Gastroesophageal sphincter (tissue), 4 donors: Measurements from ENCODE around the gene SATB2. TPM values are rescaled to one million over a fixed set of nuclear protein-coding genes. Genes with fewer than 3 reads are reported as not detected.

Experiments
- ATAC-seq: fragments of 150-250 bp; one replicate; pipeline ENCODE4 v1.9.1; 2016; ENCODE audit warnings: mild to moderate bottlenecking, moderate library complexity
- H3K27ac ChIP-seq, 4 donors: fragments of 200-600 bp; sonication (generic) in 3 of 4; 1 replicate in 3 of 4; 2 replicates in 1 of 4; pipeline ENCODE4 v1.5.1; 2016 to 2019
- H3K27me3 ChIP-seq: fragments of 200-600 bp; sonication (generic); one replicate; pipeline ENCODE4 v1.5.1; 2019
- H3K36me3 ChIP-seq, 2 donors: fragments of 200-600 bp; sonication (generic); one replicate each; pipeline ENCODE4 v1.5.1; 2019; ENCODE audit warnings: control low read depth in 1 of 2
- H3K4me1 ChIP-seq, 3 donors: fragments of 200-600 bp; sonication (generic); 1 replicate in 2 of 3; 2 replicates in 1 of 3; pipeline ENCODE4 v1.5.1; 2016 to 2019; ENCODE audit warnings: control low read depth in 2 of 3
- H3K4me3 ChIP-seq, 2 donors: fragments of 200-600 bp; sonication (generic); one replicate each; pipeline ENCODE4 v1.5.1; 2019; ENCODE audit warnings: mild to moderate bottlenecking in 1 of 2, moderate library complexity in 1 of 2
- H3K9me3 ChIP-seq, 3 donors: fragments of 200-600 bp; sonication (generic); one replicate each; pipeline ENCODE4 v1.5.1; 2017 to 2019; ENCODE audit warnings: control low read depth in 2 of 3
- EP300 ChIP-seq: sonication (generic); formaldehyde crosslinking; IDR thresholded peaks from one replicate; pipeline ENCODE4 v1.6.1; 2017; ENCODE audit warnings: antibody characterized with exemption, mild to moderate bottlenecking
- POLR2A ChIP-seq, 2 donors: fragments of 450-650 bp; IDR thresholded peaks; one replicate each; pipeline ENCODE4 v1.6.1; 2017; ENCODE audit warnings: antibody characterized with exemption in 2 of 2, mild to moderate bottlenecking in 2 of 2, moderate library complexity in 1 of 2
- POLR2AphosphoS5 ChIP-seq: sonication (generic); formaldehyde crosslinking; IDR thresholded peaks from one replicate; pipeline ENCODE4 v1.6.1; 2017; ENCODE audit warnings: antibody characterized with exemption
- WGBS, 2 donors: methylation state at CpG; one replicate each; pipeline ENCODE4 v1.1.5; 2018; ENCODE audit warnings: low coverage in 1 of 2; 5-methylcytosine and 5-hydroxymethylcytosine counted together
- total RNA-seq, 4 donors: library from RNA; depleted of rRNA; stranded (reverse); fragments of >200 nt; gene quantifications; one replicate each; pipeline ENCODE4 v1.1.0, GENCODE V29; 2016
- TF ChIP-seq, protein P1 (sequence below), 4 experiments: fragments of 200-600 bp in 2 of 4; fragments of 450-650 bp in 2 of 4; sonication (generic) in 1 of 4; IDR thresholded peaks; one replicate each; pipeline ENCODE4 v1.5.1; 2017 to 2019; ENCODE audit warnings: antibody characterized with exemption in 4 of 4, mild to moderate bottlenecking in 2 of 4, moderate library complexity in 2 of 4

The SATB2 gene
- total RNA-seq, 4 donors from 2014 or later, result 2.2 to 6.7 (median 3.4) TPM

DNA sequence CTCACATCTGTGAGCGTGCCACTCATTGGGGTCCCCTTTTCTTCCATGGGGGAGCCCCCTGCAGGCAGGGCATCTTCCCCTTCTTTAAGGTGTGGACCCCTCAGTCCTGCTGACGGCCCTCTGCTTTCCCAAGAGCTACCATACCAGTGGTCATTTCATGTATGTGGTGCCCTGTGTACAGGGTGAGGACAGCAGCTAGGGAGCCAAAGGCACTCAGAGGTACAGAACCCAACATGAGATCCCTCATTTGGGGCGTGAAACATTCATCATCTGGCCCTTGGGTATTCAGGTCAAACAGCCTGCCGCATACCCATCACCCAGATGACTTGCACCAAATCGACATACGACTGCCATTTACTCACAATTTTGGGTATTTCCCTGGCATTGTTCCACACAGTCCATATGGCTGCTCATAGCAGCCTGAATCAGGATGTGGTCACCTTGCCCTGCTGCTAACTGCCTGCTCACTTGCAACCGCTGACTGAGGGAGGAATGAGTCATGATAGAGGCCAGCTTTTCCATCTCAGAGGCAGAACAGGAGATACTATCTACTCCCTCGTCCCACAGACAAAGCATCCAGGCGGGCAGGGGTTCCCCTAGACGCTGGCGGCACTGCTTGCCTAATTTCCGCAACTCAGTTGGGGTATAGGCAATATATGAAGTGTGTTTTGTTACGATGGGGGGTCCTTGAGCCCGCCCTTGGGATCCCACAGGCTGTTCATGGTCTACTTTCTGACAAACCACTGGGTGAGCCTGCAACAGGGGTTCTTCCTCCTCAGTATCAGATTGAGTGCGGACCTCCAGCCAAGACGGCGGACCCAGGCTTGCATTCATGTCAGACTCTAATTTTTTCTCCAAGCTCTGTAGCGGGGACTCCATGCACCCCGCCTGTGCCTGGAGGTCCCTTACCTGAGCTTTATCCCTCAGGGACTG lies 228.6 kb downstream of the SATB2 start:
- no peaks in the 10 kb centered on the region for H3K36me3 ChIP-seq
- no peaks in the 10 kb centered on the region for H3K27me3 ChIP-seq
- no peak for TF ChIP-seq POLR2A (IDR thresholded peaks at IDR 0.05)
- TF ChIP-seq, protein P1, sequence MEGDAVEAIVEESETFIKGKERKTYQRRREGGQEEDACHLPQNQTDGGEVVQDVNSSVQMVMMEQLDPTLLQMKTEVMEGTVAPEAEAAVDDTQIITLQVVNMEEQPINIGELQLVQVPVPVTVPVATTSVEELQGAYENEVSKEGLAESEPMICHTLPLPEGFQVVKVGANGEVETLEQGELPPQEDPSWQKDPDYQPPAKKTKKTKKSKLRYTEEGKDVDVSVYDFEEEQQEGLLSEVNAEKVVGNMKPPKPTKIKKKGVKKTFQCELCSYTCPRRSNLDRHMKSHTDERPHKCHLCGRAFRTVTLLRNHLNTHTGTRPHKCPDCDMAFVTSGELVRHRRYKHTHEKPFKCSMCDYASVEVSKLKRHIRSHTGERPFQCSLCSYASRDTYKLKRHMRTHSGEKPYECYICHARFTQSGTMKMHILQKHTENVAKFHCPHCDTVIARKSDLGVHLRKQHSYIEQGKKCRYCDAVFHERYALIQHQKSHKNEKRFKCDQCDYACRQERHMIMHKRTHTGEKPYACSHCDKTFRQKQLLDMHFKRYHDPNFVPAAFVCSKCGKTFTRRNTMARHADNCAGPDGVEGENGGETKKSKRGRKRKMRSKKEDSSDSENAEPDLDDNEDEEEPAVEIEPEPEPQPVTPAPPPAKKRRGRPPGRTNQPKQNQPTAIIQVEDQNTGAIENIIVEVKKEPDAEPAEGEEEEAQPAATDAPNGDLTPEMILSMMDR (IDR thresholded peaks at IDR 0.05), result no peak
- no peak for TF ChIP-seq EP300
- TF ChIP-seq POLR2AphosphoS5, result no peak
- no peaks in the 10 kb centered on the region for H3K4me1 ChIP-seq
- ATAC-seq, result no peak
- H3K9me3 ChIP-seq, result peaks cover 0 to 18% (median 0%) of the 10 kb centered on the region in 3 donors
- 85 to 94% methylated on average over 3 to 9 of the region's 19 CpGs for WGBS, 2 donors
- H3K4me3 ChIP-seq, result no peak overlapping the region
- no peak overlapping the region for H3K27ac ChIP-seq

DNA sequence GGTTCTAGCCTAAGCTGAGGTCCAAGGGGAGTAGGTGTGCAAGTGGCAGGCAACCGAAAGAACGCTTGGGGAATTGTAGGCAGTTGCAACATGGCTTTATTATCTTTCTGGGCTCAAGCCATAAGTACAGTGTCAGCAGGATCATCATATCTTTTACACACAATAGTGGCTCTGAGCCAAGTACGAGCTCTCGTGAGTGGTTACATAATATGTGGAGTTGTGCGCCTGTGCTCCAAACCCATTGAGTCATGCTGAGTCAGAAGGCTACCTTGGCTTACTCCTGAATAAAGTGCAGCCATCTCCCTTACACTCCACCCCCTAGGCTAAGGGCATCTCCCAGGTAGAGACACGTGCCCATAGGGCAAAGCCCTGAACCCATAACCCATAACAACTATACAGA lies 233.9 kb downstream of the SATB2 start:
- H3K4me3 ChIP-seq, result no peak overlapping the region
- WGBS, 2 donors, result 86 to 90% methylated on average over 4 of the region's 6 CpGs
- ATAC-seq, result no peak
- H3K27me3 ChIP-seq, result no peaks in the 10 kb centered on the region
- H3K9me3 ChIP-seq, result peaks cover 0 to 11% (median 0%) of the 10 kb centered on the region in 3 donors
- TF ChIP-seq EP300, result no peak
- TF ChIP-seq, protein P1 (IDR thresholded peaks at IDR 0.05), result no peak
- TF ChIP-seq POLR2A (IDR thresholded peaks at IDR 0.05), result no peak
- TF ChIP-seq POLR2AphosphoS5, result no peak
- H3K4me1 ChIP-seq, result no peaks in the 10 kb centered on the region
- H3K27ac ChIP-seq, result no peak overlapping the region
- no peaks in the 10 kb centered on the region for H3K36me3 ChIP-seq

DNA sequence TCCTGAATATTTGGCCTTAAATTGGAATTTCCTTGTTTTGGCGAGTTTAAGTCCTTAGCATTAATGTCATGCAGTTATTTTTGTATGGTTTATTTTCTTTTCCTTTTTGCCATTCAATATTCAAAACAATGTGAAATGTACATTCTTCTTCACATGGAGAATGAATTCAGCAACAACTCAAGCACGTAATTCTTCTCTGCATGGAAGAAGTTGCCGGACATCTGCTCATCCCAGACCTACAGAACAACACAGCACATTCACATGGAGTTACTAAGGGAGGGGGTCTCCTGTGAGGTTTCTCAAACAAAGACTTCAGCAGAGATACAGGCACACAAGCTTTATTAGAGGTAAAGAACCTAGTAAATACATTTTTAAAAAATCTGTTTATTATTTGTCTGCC lies 236.8 kb downstream of the SATB2 start:
- Histone ChIP-seq H3K27ac (no peak overlapping the region), H3K36me3 (no peaks in the 10 kb centered on the region), H3K4me1 (no peaks in the 10 kb centered on the region), H3K27me3 (no peaks in the 10 kb centered on the region), H3K9me3 (peaks cover 0 to 9% (median 0%) of the 10 kb centered on the region in 3 donors), H3K4me3 (no peak overlapping the region)
- no peak for ATAC-seq
- WGBS, 2 donors, result 56 to 58% methylated on average over 3 of the region's 3 CpGs
- TF ChIP-seq, protein P1 (IDR thresholded peaks at IDR 0.05), result no peak
- no peak for TF ChIP-seq POLR2A (IDR thresholded peaks at IDR 0.05)
- no peak for TF ChIP-seq POLR2AphosphoS5
- TF ChIP-seq EP300, result no peak

DNA sequence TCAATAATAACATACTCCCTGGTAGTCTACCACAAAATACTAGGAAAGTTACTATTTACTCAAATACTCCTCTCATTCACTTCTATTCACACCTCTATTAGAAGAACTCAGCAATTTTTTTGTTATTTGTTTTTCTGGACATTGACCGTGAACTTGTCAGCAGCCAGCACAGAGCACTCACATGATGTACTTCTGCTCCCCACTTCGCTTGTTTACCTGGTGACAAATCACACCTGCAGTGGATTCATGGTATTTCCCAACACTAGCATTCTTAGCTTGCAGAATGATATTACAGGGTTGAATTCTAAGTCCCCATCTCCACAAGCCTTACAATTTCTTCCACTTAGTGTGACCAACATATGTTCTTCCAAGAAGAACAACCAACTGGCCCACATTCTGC lies 238.2 kb downstream of the SATB2 start:
- no peaks in the 10 kb centered on the region for H3K27me3 ChIP-seq
- H3K4me3 ChIP-seq, result no peak overlapping the region
- TF ChIP-seq, protein P1 (IDR thresholded peaks at IDR 0.05), result no peak
- TF ChIP-seq POLR2A (IDR thresholded peaks at IDR 0.05) (no peak), EP300 (no peak), POLR2AphosphoS5 (no peak)
- H3K36me3 ChIP-seq, result no peaks in the 10 kb centered on the region
- whole genome bisulfite sequencing, 2 donors, result 65 to 71% methylated on average over 2 of the region's 2 CpGs
- no peaks in the 10 kb centered on the region for H3K4me1 ChIP-seq
- ATAC-seq, result no peak
- H3K9me3 ChIP-seq, result peaks cover 0 to 9% (median 0%) of the 10 kb centered on the region in 3 donors
- no peak overlapping the region for H3K27ac ChIP-seq
